ENCODE results near the gene PARM1. TPM values are rescaled to one million over a fixed set of nuclear protein-coding genes. Genes with fewer than 3 reads are reported as not detected.

Gene PARM1
- total RNA-seq, 1 donor from 2014 or later: not detected

DNA sequence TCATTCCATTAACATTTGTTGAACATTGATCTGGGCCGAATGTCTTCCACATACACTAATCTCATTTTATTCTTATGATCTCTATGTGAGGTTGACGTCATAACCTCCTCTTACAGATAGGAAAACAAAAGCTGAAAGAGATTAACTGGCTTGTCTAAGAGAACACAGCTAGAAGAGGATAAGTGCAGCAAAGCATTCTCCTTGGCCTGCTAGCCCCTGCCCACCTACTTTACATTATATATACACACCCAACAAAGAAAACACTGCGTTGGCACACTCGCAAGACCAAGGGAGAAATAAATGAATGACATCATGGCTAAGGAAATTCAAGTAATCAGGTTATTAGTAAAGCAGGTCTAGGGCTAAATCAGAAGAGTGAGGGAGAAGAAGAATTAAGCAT lies 138.4 kb downstream of the PARM1 start:
- no peaks in the 10 kb centered on the region for H3K9me3 Mint-ChIP-seq (ENCODE audit: unreplicated experiment)
- DNase-seq (ENCODE audit: extremely low spot score, unreplicated experiment): no peak
- H3K4me1 Mint-ChIP-seq (ENCODE audit: unreplicated experiment): no peaks in the 10 kb centered on the region
- H3K27ac Mint-ChIP-seq (ENCODE audit: unreplicated experiment): no peak overlapping the region
- H3K4me3 Mint-ChIP-seq (ENCODE audit: unreplicated experiment): no peak overlapping the region
- TF ChIP-seq, protein P1, sequence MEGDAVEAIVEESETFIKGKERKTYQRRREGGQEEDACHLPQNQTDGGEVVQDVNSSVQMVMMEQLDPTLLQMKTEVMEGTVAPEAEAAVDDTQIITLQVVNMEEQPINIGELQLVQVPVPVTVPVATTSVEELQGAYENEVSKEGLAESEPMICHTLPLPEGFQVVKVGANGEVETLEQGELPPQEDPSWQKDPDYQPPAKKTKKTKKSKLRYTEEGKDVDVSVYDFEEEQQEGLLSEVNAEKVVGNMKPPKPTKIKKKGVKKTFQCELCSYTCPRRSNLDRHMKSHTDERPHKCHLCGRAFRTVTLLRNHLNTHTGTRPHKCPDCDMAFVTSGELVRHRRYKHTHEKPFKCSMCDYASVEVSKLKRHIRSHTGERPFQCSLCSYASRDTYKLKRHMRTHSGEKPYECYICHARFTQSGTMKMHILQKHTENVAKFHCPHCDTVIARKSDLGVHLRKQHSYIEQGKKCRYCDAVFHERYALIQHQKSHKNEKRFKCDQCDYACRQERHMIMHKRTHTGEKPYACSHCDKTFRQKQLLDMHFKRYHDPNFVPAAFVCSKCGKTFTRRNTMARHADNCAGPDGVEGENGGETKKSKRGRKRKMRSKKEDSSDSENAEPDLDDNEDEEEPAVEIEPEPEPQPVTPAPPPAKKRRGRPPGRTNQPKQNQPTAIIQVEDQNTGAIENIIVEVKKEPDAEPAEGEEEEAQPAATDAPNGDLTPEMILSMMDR (IDR thresholded peaks at IDR 0.05): no peak
- no peaks in the 10 kb centered on the region for H3K36me3 Mint-ChIP-seq (ENCODE audit: unreplicated experiment)
- peaks cover 8% of the 10 kb centered on the region for H3K27me3 Mint-ChIP-seq (ENCODE audit: unreplicated experiment)

DNA sequence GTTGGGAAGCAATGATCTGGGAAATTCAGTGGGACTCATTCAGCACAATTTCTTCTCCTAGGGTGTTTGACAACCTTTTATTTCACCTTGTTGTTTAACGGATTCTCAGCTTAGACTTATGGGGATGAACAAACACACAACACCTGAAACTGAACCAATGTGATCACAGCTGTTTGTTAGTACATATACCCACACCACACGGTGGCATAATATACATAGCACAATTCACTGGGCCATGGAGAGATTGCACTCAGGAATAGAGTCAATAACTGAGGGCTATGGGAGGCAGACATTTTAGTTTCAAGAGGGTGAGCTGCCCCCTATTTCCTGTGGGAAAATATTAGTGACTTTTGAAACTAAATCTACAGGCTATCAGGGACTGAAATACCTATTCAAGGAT lies 148.0 kb downstream of the PARM1 start:
- Mint-ChIP-seq H3K4me3 (ENCODE audit: unreplicated experiment) (no peak overlapping the region), H3K27ac (ENCODE audit: unreplicated experiment) (no peak overlapping the region), H3K27me3 (ENCODE audit: unreplicated experiment) (peaks cover under 1% of the 10 kb centered on the region), H3K4me1 (ENCODE audit: unreplicated experiment) (no peaks in the 10 kb centered on the region), H3K9me3 (ENCODE audit: unreplicated experiment) (no peaks in the 10 kb centered on the region), H3K36me3 (ENCODE audit: unreplicated experiment) (no peaks in the 10 kb centered on the region)
- TF ChIP-seq, protein P1 (IDR thresholded peaks at IDR 0.05): no peak
- no peak for DNase-seq (ENCODE audit: extremely low spot score, unreplicated experiment)

DNA sequence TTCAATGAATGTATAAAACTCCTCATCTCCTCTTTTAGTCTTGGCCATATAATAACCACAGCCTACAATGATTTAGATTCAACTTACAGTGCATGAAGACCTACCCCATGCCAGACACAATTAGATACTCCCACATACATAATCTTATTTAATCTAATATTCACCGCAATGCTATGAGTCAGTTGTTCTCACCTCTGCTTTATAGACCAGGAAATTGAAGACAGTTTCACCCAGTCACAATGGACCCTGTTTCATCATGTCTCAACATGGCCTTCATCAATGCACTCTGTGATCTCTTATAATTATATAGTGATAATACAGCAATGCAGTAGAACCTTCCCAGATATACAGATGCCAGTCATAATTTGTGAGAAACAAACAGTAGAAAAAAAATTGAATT lies 148.6 kb downstream of the PARM1 start:
- Mint-ChIP-seq H3K36me3 (ENCODE audit: unreplicated experiment) (no peaks in the 10 kb centered on the region), H3K27ac (ENCODE audit: unreplicated experiment) (no peak overlapping the region), H3K9me3 (ENCODE audit: unreplicated experiment) (no peaks in the 10 kb centered on the region), H3K27me3 (ENCODE audit: unreplicated experiment) (peaks cover 3% of the 10 kb centered on the region), H3K4me1 (ENCODE audit: unreplicated experiment) (no peaks in the 10 kb centered on the region), H3K4me3 (ENCODE audit: unreplicated experiment) (no peak overlapping the region)
- no peak for DNase-seq (ENCODE audit: extremely low spot score, unreplicated experiment)
- TF ChIP-seq, protein P1 (IDR thresholded peaks at IDR 0.05): no peak

DNA sequence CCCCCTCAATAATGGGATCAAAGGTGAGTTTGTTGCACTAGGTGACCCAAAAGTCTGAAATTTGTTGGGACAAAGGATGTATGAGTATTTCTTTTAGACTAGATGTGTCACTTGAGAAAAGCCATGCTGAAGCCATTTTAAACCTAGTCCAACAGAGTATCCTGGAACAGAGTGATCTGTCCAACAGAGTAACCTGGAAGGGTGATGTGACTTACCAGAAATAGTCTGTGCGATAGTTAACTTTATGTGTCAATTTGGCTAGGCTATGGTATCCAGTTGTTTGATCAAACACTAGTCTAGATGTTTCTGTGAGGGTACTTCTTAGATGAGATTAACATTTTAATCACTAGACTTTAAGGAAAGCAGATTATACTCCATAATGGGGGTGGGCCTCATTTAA lies 154.5 kb downstream of the PARM1 start:
- TF ChIP-seq, protein P1 (IDR thresholded peaks at IDR 0.05): no peak
- no peak overlapping the region for H3K27ac Mint-ChIP-seq (ENCODE audit: unreplicated experiment)
- H3K27me3 Mint-ChIP-seq (ENCODE audit: unreplicated experiment): peaks cover 3% of the 10 kb centered on the region
- H3K36me3 Mint-ChIP-seq (ENCODE audit: unreplicated experiment): no peaks in the 10 kb centered on the region
- no peak overlapping the region for H3K4me3 Mint-ChIP-seq (ENCODE audit: unreplicated experiment)
- no peak for DNase-seq (ENCODE audit: extremely low spot score, unreplicated experiment)
- H3K9me3 Mint-ChIP-seq (ENCODE audit: unreplicated experiment): peaks cover 5% of the 10 kb centered on the region
- H3K4me1 Mint-ChIP-seq (ENCODE audit: unreplicated experiment): no peaks in the 10 kb centered on the region

DNA sequence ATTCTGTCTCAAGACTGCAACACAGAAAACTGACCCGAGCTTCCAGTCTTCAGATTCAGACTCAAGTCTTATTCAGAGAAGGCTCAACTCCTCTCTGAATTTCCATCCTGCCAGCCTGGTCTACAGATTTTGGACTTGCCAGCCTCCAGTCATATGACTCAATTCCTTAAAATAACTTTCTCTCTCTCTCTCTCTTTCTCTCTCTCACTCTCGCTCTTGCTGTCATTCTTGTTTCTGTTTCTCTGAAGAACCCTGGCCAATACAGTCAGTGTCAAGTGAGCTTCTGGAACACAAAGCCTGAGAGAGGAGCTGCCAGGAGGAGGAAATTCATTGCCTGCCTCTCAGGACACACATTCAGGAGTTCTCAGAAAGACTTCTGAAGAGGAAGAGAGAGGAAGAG lies 154.9 kb downstream of the PARM1 start:
- DNase-seq (ENCODE audit: extremely low spot score, unreplicated experiment): no peak
- H3K27me3 Mint-ChIP-seq (ENCODE audit: unreplicated experiment): peaks cover 3% of the 10 kb centered on the region
- no peak overlapping the region for H3K4me3 Mint-ChIP-seq (ENCODE audit: unreplicated experiment)
- peaks cover 5% of the 10 kb centered on the region for H3K9me3 Mint-ChIP-seq (ENCODE audit: unreplicated experiment)
- no peak overlapping the region for H3K27ac Mint-ChIP-seq (ENCODE audit: unreplicated experiment)
- H3K4me1 Mint-ChIP-seq (ENCODE audit: unreplicated experiment): no peaks in the 10 kb centered on the region
- no peaks in the 10 kb centered on the region for H3K36me3 Mint-ChIP-seq (ENCODE audit: unreplicated experiment)
- TF ChIP-seq, protein P1 (IDR thresholded peaks at IDR 0.05): no peak

Data from osteocyte (in vitro differentiated cells).